ENCODE results near the gene DYNC1I2. TPM values are rescaled to one million over a fixed set of nuclear protein-coding genes. Genes with fewer than 3 reads are reported as not detected.

Gene DYNC1I2
- total and polyA plus RNA-seq, 2 experiments from 2014 or later, result 79.4 to 102 TPM

DNA sequence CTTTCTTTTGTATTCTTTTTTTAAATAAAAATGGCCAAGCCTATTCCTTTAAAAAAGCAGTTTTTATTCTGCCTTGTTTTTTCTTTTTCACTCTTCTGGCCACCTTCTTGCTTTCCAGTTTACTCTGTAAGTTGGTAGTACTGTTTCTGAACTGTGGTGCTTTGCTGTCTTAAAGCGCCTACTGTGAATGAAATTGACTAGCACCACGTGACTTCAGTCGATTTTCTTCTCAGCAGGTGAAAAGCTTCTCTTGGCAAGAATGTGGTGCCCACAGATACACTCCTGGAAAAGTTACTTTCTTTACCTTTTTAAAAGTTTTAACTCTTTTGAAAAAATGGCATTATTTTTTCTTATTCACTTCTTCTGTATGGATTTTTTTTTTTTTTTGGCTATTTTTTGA is 32.4 kb downstream of the DYNC1I2 start (continued):
- TF ChIP-seq, protein P1, sequence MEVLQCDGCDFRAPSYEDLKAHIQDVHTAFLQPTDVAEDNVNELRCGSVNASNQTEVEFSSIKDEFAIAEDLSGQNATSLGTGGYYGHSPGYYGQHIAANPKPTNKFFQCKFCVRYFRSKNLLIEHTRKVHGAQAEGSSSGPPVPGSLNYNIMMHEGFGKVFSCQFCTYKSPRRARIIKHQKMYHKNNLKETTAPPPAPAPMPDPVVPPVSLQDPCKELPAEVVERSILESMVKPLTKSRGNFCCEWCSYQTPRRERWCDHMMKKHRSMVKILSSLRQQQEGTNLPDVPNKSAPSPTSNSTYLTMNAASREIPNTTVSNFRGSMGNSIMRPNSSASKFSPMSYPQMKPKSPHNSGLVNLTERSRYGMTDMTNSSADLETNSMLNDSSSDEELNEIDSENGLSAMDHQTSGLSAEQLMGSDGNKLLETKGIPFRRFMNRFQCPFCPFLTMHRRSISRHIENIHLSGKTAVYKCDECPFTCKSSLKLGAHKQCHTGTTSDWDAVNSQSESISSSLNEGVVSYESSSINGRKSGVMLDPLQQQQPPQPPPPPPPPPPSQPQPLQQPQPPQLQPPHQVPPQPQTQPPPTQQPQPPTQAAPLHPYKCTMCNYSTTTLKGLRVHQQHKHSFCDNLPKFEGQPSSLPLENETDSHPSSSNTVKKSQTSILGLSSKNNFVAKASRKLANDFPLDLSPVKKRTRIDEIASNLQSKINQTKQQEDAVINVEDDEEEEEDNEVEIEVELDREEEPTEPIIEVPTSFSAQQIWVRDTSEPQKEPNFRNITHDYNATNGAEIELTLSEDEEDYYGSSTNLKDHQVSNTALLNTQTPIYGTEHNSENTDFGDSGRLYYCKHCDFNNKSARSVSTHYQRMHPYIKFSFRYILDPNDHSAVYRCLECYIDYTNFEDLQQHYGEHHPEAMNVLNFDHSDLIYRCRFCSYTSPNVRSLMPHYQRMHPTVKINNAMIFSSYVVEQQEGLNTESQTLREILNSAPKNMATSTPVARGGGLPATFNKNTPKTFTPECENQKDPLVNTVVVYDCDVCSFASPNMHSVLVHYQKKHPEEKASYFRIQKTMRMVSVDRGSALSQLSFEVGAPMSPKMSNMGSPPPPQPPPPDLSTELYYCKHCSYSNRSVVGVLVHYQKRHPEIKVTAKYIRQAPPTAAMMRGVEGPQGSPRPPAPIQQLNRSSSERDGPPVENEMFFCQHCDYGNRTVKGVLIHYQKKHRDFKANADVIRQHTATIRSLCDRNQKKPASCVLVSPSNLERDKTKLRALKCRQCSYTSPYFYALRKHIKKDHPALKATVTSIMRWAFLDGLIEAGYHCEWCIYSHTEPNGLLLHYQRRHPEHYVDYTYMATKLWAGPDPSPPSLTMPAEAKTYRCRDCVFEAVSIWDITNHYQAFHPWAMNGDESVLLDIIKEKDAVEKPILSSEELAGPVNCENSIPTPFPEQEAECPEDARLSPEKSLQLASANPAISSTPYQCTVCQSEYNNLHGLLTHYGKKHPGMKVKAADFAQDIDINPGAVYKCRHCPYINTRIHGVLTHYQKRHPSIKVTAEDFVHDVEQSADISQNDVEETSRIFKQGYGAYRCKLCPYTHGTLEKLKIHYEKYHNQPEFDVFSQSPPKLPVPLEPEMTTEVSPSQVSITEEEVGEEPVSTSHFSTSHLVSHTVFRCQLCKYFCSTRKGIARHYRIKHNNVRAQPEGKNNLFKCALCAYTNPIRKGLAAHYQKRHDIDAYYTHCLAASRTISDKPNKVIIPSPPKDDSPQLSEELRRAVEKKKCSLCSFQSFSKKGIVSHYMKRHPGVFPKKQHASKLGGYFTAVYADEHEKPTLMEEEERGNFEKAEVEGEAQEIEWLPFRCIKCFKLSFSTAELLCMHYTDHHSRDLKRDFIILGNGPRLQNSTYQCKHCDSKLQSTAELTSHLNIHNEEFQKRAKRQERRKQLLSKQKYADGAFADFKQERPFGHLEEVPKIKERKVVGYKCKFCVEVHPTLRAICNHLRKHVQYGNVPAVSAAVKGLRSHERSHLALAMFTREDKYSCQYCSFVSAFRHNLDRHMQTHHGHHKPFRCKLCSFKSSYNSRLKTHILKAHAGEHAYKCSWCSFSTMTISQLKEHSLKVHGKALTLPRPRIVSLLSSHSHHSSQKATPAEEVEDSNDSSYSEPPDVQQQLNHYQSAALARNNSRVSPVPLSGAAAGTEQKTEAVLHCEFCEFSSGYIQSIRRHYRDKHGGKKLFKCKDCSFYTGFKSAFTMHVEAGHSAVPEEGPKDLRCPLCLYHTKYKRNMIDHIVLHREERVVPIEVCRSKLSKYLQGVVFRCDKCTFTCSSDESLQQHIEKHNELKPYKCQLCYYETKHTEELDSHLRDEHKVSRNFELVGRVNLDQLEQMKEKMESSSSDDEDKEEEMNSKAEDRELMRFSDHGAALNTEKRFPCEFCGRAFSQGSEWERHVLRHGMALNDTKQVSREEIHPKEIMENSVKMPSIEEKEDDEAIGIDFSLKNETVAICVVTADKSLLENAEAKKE (CRISPR knock-in tag; IDR thresholded peaks at IDR 0.05), result no peak
- no peak for TF ChIP-seq JUNB (IDR thresholded peaks at IDR 0.05; ENCODE audit: unreplicated experiment)
- TF ChIP-seq, protein P2, sequence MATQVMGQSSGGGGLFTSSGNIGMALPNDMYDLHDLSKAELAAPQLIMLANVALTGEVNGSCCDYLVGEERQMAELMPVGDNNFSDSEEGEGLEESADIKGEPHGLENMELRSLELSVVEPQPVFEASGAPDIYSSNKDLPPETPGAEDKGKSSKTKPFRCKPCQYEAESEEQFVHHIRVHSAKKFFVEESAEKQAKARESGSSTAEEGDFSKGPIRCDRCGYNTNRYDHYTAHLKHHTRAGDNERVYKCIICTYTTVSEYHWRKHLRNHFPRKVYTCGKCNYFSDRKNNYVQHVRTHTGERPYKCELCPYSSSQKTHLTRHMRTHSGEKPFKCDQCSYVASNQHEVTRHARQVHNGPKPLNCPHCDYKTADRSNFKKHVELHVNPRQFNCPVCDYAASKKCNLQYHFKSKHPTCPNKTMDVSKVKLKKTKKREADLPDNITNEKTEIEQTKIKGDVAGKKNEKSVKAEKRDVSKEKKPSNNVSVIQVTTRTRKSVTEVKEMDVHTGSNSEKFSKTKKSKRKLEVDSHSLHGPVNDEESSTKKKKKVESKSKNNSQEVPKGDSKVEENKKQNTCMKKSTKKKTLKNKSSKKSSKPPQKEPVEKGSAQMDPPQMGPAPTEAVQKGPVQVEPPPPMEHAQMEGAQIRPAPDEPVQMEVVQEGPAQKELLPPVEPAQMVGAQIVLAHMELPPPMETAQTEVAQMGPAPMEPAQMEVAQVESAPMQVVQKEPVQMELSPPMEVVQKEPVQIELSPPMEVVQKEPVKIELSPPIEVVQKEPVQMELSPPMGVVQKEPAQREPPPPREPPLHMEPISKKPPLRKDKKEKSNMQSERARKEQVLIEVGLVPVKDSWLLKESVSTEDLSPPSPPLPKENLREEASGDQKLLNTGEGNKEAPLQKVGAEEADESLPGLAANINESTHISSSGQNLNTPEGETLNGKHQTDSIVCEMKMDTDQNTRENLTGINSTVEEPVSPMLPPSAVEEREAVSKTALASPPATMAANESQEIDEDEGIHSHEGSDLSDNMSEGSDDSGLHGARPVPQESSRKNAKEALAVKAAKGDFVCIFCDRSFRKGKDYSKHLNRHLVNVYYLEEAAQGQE (IDR thresholded peaks at IDR 0.05; ENCODE audit: unreplicated experiment), result no peak

All from GM23338 (cell line).